Choroid plexus epithelial cell (primary cell): Measurements from ENCODE around the gene MRPS15.

Experiments used
- DNase-seq: peaks from one replicate; pipeline ENCODE4 v3.0.0-alpha.2; 2010; ENCODE audit warnings: low read depth
- H3K4me3 ChIP-seq: 2 replicates; pipeline ENCODE4 v1.5.1; 2011; ENCODE audit warnings: low read depth, mild to moderate bottlenecking, control low read depth, low read length, moderate library complexity
- CTCF ChIP-seq: conservative IDR thresholded peaks from 2 replicates; pipeline ENCODE4 v1.5.1; 2011; ENCODE audit warnings: low read depth, mild to moderate bottlenecking, control low read depth, inconsistent platforms, low read length, moderate library complexity

Gene MRPS15

GRCh38 chr1:36420409-36420808 lies 43.8 kb downstream of the MRPS15 start:
- no peak for TF ChIP-seq CTCF
- H3K4me3 ChIP-seq, result no peak overlapping the region
- DNase-seq, result no peak

- H3K4me3 ChIP-seq, result no peak overlapping the region
- peak; percentile 43 for DNase-seq
- TF ChIP-seq CTCF, result no peak
These were observed 44.6 kb downstream of the MRPS15 start for GRCh38 chr1:36419569-36419968.

GRCh38 chr1:36419140-36419539 lies 45.0 kb downstream of the MRPS15 start:
- TF ChIP-seq CTCF, result no peak
- no peak for DNase-seq
- no peak overlapping the region for H3K4me3 ChIP-seq

GRCh38 chr1:36417931-36418330 lies 46.3 kb downstream of the MRPS15 start:
- DNase-seq, result no peak
- TF ChIP-seq CTCF, result no peak
- no peak overlapping the region for H3K4me3 ChIP-seq

GRCh38 chr1:36415661-36416326 lies 48.4 kb downstream of the MRPS15 start:
- DNase-seq, result no peak
- TF ChIP-seq CTCF, result no peak
- H3K4me3 ChIP-seq, result no peak overlapping the region

- no peak for DNase-seq
- no peak overlapping the region for H3K4me3 ChIP-seq
- TF ChIP-seq CTCF, result no peak
These were observed 49.8 kb downstream of the MRPS15 start for GRCh38 chr1:36414384-36414783.

- peak; percentile 74 for DNase-seq
- no peak overlapping the region for H3K4me3 ChIP-seq
- no peak for TF ChIP-seq CTCF
These were observed 52.2 kb downstream of the MRPS15 start for GRCh38 chr1:36411674-36412648.
